SW 1271 (cell line): ENCODE results near the gene CIDEA.

Experiments used
- DNase-seq, 2 experiments: peaks; one replicate each; lab custom pipeline; 2025; lab: John Stamatoyannopoulos, UW

Gene CIDEA

DNA sequence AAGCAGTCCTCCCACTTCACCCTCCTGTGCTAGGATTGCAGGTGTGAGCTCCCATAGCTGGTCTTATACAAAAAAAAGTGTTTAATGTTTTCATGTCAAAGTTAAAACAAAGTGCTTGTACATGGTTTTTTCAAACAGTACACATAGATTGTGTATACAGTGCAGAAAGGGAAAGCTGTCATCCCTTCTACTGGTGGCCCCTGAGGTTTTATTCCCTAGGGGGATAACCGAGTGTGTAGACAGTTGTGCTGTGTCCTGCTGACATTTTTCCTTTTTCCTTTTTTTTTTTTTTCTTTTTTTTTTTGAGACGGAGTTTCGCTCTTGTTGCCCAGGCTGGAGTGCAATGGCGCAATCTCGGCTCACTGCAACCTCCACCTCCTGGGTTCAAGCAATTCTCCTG, 64.7 kb downstream of the CIDEA start:
- DNase-seq = no peak

DNA sequence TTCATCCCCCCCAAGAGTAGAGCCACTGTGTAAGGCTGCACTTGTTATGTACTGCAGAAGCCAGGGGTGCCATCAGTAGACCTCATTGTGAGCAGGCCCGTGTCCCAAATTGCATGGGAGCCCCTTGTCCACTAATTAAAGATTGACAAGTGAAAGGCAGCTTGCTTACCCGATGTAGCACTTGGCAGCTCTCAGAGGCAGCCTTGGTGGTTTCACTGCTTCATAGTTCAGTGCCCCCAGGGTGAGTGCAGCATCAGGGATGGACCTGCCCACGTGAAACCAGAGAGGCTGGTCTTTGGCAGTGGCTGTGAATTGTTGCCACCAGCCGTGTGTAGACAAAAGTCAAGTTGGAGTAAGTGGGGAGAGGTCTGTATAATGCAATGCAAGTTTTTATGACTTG, 67.2 kb downstream of the CIDEA start:
- no peak for DNase-seq

DNA sequence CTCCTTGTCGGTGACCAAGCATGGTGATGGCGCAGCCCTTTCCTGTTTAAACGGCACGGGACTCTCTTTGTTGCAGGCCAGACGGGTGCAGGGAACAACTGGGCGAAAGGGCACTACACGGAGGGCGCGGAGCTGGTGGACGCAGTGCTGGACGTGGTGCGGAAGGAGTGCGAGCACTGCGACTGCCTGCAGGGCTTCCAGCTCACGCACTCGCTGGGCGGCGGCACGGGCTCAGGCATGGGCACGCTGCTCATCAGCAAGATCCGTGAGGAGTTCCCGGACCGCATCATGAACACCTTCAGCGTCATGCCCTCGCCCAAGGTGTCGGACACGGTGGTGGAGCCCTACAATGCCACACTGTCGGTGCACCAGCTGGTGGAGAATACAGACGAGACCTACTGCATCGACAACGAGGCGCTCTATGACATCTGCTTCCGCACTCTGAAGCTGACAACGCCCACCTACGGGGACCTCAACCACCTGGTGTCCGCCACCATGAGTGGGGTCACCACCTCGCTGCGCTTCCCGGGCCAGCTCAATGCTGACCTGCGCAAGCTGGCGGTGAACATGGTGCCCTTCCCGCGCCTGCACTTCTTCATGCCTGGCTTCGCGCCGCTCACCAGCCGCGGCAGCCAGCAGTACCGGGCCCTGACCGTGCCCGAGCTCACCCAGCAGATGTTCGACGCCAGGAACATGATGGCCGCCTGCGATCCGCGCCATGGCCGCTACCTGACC, 71.0 kb downstream of the CIDEA start:
- no peak for DNase-seq

DNA sequence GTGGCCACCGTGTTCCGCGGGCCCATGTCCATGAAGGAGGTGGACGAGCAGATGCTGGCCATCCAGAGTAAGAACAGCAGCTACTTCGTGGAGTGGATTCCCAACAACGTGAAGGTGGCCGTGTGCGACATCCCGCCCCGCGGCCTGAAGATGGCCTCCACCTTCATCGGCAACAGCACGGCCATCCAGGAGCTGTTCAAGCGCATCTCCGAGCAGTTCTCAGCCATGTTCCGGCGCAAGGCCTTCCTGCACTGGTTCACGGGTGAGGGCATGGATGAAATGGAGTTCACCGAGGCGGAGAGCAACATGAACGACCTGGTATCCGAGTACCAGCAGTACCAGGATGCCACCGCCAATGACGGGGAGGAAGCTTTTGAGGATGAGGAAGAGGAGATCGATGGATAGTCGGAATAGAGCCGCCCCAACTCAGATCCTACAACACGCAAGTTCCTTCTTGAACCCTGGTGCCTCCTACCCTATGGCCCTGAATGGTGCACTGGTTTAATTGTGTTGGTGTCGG, 71.6 kb downstream of the CIDEA start:
- DNase-seq = no peak

DNA sequence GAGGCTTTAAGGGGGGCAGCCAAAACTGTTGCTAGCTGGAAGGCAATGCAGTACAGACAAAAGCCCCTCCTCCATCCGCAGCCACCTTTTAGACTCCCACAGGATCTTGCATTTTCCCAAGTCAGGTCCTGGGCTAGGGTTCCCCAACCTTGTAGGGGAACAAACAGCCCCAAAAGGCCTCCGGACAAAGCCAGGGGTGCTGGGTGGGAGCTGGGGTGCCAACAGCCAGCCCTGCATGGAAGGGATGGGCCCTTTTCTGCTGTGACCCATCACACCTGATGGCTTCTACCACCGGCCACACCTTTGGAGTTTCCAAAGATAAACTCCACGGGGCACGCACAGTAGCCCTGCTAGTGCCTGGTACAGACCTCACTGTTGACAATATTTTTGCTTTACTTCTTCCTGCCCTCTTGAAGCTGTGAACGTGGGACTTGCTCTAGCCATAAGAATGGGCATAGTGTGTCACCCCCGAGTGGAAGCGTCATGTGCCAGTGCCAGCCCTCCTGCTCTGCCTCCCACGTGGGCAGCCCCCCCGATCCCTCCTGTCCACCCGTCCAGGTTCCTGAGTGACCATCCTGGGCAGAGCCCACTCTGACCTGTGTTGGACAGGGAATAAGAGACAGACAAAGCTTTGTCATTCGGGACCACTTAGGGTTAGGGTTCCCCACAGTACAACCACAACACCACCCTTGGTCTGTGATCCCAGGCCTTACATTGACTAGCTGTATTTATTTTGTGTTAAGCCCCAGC, 72.7 kb downstream of the CIDEA start:
- DNase-seq = no peak
